Activated gamma-delta T cell (primary cell): ENCODE data around the gene SLC43A1.
"Not testable (repeated sequence)": the region's sequence is repeated elsewhere in the genome, so short reads cannot be mapped to it uniquely, and the experiment has no call there.

Experiments
- DNase-seq: peaks from one replicate; lab custom pipeline; 2025; lab: John Stamatoyannopoulos, UW
- total RNA-seq, 2 donors: gene quantifications; one replicate each; lab custom pipeline; 2026; lab: John Stamatoyannopoulos, UW

Gene SLC43A1
- total RNA-seq, result 26.3 to 33.7 reads per million in 2 donors

GRCh38 chr11:57515332-57516060 lies at the start of gene SLC43A1:
SLC43A1 (minus strand) TSS chr11:57515702; CDS start chr11:57514111, 1,591 bp downstream.
- DNase-seq, result no peak

GRCh38 chr11:57562596-57562995 lies 47.1 kb upstream of the SLC43A1 start:
- no peak for DNase-seq

GRCh38 chr11:57560146-57560545 lies 44.6 kb upstream of the SLC43A1 start:
- no peak for DNase-seq

GRCh38 chr11:57556041-57556440 lies 40.5 kb upstream of the SLC43A1 start:
- no peak for DNase-seq

- no peak for DNase-seq
These were observed 39.9 kb upstream of the SLC43A1 start for GRCh38 chr11:57555393-57555792.

- no peak for DNase-seq
These were observed 37.0 kb upstream of the SLC43A1 start for GRCh38 chr11:57552479-57552878.

- no peak for DNase-seq
These were observed 36.4 kb upstream of the SLC43A1 start for GRCh38 chr11:57551941-57552340.

GRCh38 chr11:57549983-57550382 lies 34.5 kb upstream of the SLC43A1 start:
- no peak for DNase-seq

- DNase-seq, result no peak
These were observed 32.4 kb upstream of the SLC43A1 start for GRCh38 chr11:57547854-57548377.

GRCh38 chr11:57546869-57547475 lies 31.5 kb upstream of the SLC43A1 start:
- DNase-seq, result no peak

GRCh38 chr11:57546451-57546850 lies 30.9 kb upstream of the SLC43A1 start:
- no peak for DNase-seq

GRCh38 chr11:57545883-57546282 lies 30.4 kb upstream of the SLC43A1 start:
- no peak for DNase-seq

GRCh38 chr11:57544566-57544965 lies 29.1 kb upstream of the SLC43A1 start:
- no peak for DNase-seq

- DNase-seq, result no peak
These were observed 28.1 kb upstream of the SLC43A1 start for GRCh38 chr11:57543593-57543992.

- DNase-seq, result no peak
These were observed 27.1 kb upstream of the SLC43A1 start for GRCh38 chr11:57542582-57542981.

GRCh38 chr11:57541169-57541568 lies 25.7 kb upstream of the SLC43A1 start:
- DNase-seq, result no peak

- DNase-seq, result no peak
These were observed 23.8 kb upstream of the SLC43A1 start for GRCh38 chr11:57539342-57539741.

- no peak for DNase-seq
These were observed 21.6 kb upstream of the SLC43A1 start, which contains the start of gene SMTNL1 for GRCh38 chr11:57536947-57537619. SMTNL1 (plus strand) TSS chr11:57537595; CDS start chr11:57542643, 5,048 bp downstream.

- not testable (repeated sequence) for DNase-seq
These were observed 18.9 kb upstream of the SLC43A1 start for GRCh38 chr11:57534449-57534848.

- peak; percentile 72 for DNase-seq
These were observed 15.3 kb upstream of the SLC43A1 start, which contains the start of gene TIMM10 for GRCh38 chr11:57530596-57531507. TIMM10 (minus strand) TSS chr11:57530754; CDS start chr11:57530189, 565 bp downstream.

- DNase-seq, result no peak
These were observed 14.7 kb upstream of the SLC43A1 start for GRCh38 chr11:57530215-57530595.
